Activated T-helper 17 cell treated with anti-CD3 and anti-CD28 coated beads, Interleukin-2, amount 50 U/mL, for 72 hours (primary cell): ENCODE measurements around the gene ARMC8. TPM values are rescaled to one million over a fixed set of nuclear protein-coding genes. Genes with fewer than 3 reads are reported as not detected.

Experiments
- ATAC-seq: fragments of 150-1000 bp; cut with Tn5 transposase; replicated peaks from 2 replicates; pipeline ENCODE4 v1.10.0; 2021; ENCODE audit warnings: mild to moderate bottlenecking, moderate library complexity
- H3K27ac Mint-ChIP-seq: one replicate; pipeline ENCODE4 v1.8.0; 2022; ENCODE audit warnings: mixed read lengths
- H3K27me3 Mint-ChIP-seq: one replicate; pipeline ENCODE4 v1.8.0; 2022; ENCODE audit warnings: mixed read lengths
- H3K36me3 Mint-ChIP-seq: one replicate; pipeline ENCODE4 v1.8.0; 2022; ENCODE audit warnings: low read depth, mild to moderate bottlenecking, mixed read lengths
- H3K4me1 Mint-ChIP-seq: one replicate; pipeline ENCODE4 v1.8.0; 2022; ENCODE audit warnings: mixed read lengths
- H3K4me3 Mint-ChIP-seq: one replicate; pipeline ENCODE4 v1.8.0; 2022; ENCODE audit warnings: mild to moderate bottlenecking, mixed read lengths
- H3K9me3 Mint-ChIP-seq: one replicate; pipeline ENCODE4 v1.8.0; 2022; ENCODE audit warnings: mixed read lengths
- total RNA-seq, 2 donors: library from RNA; stranded (reverse); gene quantifications; one replicate each; pipeline ENCODE4 v1.2.3, GENCODE V29; 2022

The ARMC8 gene
- total RNA-seq, 2 donors from 2014 or later: 30.0 to 39.7 TPM

- ATAC-seq: no peak
- no peaks in the 10 kb centered on the region for H3K36me3 Mint-ChIP-seq
- peak overlapping the region; percentile 90 for H3K27ac Mint-ChIP-seq
- H3K27me3 Mint-ChIP-seq: no peaks in the 10 kb centered on the region
- peak overlapping the region; percentile 90 for H3K4me3 Mint-ChIP-seq
- H3K9me3 Mint-ChIP-seq: no peaks in the 10 kb centered on the region
- peaks cover 32% of the 10 kb centered on the region for H3K4me1 Mint-ChIP-seq
Measured at GRCh38 chr3:138326866-138327595, 139.9 kb downstream of the ARMC8 start.

GRCh38 chr3:138327831-138328230 is 140.7 kb downstream of the ARMC8 start:
- Mint-ChIP-seq H3K4me3 (peak overlapping the region; percentile 90), H3K27me3 (no peaks in the 10 kb centered on the region), H3K9me3 (no peaks in the 10 kb centered on the region), H3K27ac (peak overlapping the region; percentile 90), H3K36me3 (no peaks in the 10 kb centered on the region), H3K4me1 (peaks cover 27% of the 10 kb centered on the region)
- ATAC-seq: peak; percentile 56

GRCh38 chr3:138328341-138328740 is 141.2 kb downstream of the ARMC8 start:
- H3K9me3 Mint-ChIP-seq: no peaks in the 10 kb centered on the region
- no peaks in the 10 kb centered on the region for H3K36me3 Mint-ChIP-seq
- H3K4me3 Mint-ChIP-seq: peak overlapping the region; percentile 90
- peaks cover 27% of the 10 kb centered on the region for H3K4me1 Mint-ChIP-seq
- no peak for ATAC-seq
- no peaks in the 10 kb centered on the region for H3K27me3 Mint-ChIP-seq
- H3K27ac Mint-ChIP-seq: peak overlapping the region; percentile 90

- Mint-ChIP-seq H3K27ac (peak within 1 kb of the TSS; percentile 90), H3K4me3 (peak within 1 kb of the TSS; percentile 90), H3K9me3 (no peaks in the 10 kb centered on the region), H3K27me3 (no peaks in the 10 kb centered on the region), H3K36me3 (no peaks in the 10 kb centered on the region), H3K4me1 (peaks cover 27% of the 10 kb centered on the region)
- ATAC-seq: peak; percentile 87
Measured at GRCh38 chr3:138329127-138329983, 142.3 kb downstream of the ARMC8 start, which contains the start of gene NME9. Gene NME9, minus strand, starts transcription at chr3:138329851. Its CDS starts 516 bp downstream, at chr3:138329335.

- ATAC-seq: no peak
- Mint-ChIP-seq H3K4me1 (peaks cover 23% of the 10 kb centered on the region), H3K27ac (peak overlapping the region; percentile 90), H3K9me3 (no peaks in the 10 kb centered on the region), H3K4me3 (peak overlapping the region; percentile 90), H3K36me3 (no peaks in the 10 kb centered on the region), H3K27me3 (no peaks in the 10 kb centered on the region)
Measured at GRCh38 chr3:138329984-138330293, 142.8 kb downstream of the ARMC8 start.

GRCh38 chr3:138331143-138331894 is 144.2 kb downstream of the ARMC8 start:
- H3K4me3 Mint-ChIP-seq: no peak overlapping the region
- no peaks in the 10 kb centered on the region for H3K9me3 Mint-ChIP-seq
- ATAC-seq: no peak
- no peaks in the 10 kb centered on the region for H3K27me3 Mint-ChIP-seq
- no peak overlapping the region for H3K27ac Mint-ChIP-seq
- H3K4me1 Mint-ChIP-seq: peaks cover 23% of the 10 kb centered on the region
- H3K36me3 Mint-ChIP-seq: no peaks in the 10 kb centered on the region

GRCh38 chr3:138332472-138333073 is 145.5 kb downstream of the ARMC8 start:
- Mint-ChIP-seq H3K4me3 (no peak overlapping the region), H3K27me3 (no peaks in the 10 kb centered on the region), H3K4me1 (peaks cover 22% of the 10 kb centered on the region), H3K9me3 (no peaks in the 10 kb centered on the region), H3K36me3 (no peaks in the 10 kb centered on the region), H3K27ac (peak overlapping the region; percentile 17)
- ATAC-seq: no peak

GRCh38 chr3:138334608-138335007 is 147.5 kb downstream of the ARMC8 start:
- no peaks in the 10 kb centered on the region for H3K27me3 Mint-ChIP-seq
- ATAC-seq: no peak
- peaks cover 11% of the 10 kb centered on the region for H3K4me1 Mint-ChIP-seq
- no peaks in the 10 kb centered on the region for H3K36me3 Mint-ChIP-seq
- H3K27ac Mint-ChIP-seq: no peak overlapping the region
- no peaks in the 10 kb centered on the region for H3K9me3 Mint-ChIP-seq
- no peak overlapping the region for H3K4me3 Mint-ChIP-seq

- Mint-ChIP-seq H3K4me1 (no peaks in the 10 kb centered on the region), H3K4me3 (no peak overlapping the region), H3K36me3 (no peaks in the 10 kb centered on the region), H3K27ac (no peak overlapping the region), H3K9me3 (no peaks in the 10 kb centered on the region), H3K27me3 (no peaks in the 10 kb centered on the region)
- no peak for ATAC-seq
Measured at GRCh38 chr3:138336454-138336999, 149.4 kb downstream of the ARMC8 start.

- Mint-ChIP-seq H3K36me3 (no peaks in the 10 kb centered on the region), H3K9me3 (no peaks in the 10 kb centered on the region), H3K27me3 (no peaks in the 10 kb centered on the region), H3K4me1 (no peaks in the 10 kb centered on the region), H3K27ac (no peak overlapping the region), H3K4me3 (no peak overlapping the region)
- no peak for ATAC-seq
Measured at GRCh38 chr3:138338244-138338643, 151.1 kb downstream of the ARMC8 start.

- no peak overlapping the region for H3K4me3 Mint-ChIP-seq
- H3K9me3 Mint-ChIP-seq: no peaks in the 10 kb centered on the region
- no peaks in the 10 kb centered on the region for H3K36me3 Mint-ChIP-seq
- H3K4me1 Mint-ChIP-seq: no peaks in the 10 kb centered on the region
- H3K27ac Mint-ChIP-seq: no peak overlapping the region
- ATAC-seq: no peak
- H3K27me3 Mint-ChIP-seq: no peaks in the 10 kb centered on the region
Measured at GRCh38 chr3:138338811-138339210, 151.7 kb downstream of the ARMC8 start.

GRCh38 chr3:138340511-138340910 is 153.4 kb downstream of the ARMC8 start:
- H3K4me3 Mint-ChIP-seq: no peak overlapping the region

GRCh38 chr3:138344754-138345153 is 157.7 kb downstream of the ARMC8 start:
- no peak for ATAC-seq
- Mint-ChIP-seq H3K9me3 (peaks cover 3% of the 10 kb centered on the region), H3K4me1 (no peaks in the 10 kb centered on the region), H3K27ac (no peak overlapping the region), H3K4me3 (no peak overlapping the region), H3K36me3 (peaks cover 5% of the 10 kb centered on the region), H3K27me3 (peaks cover 22% of the 10 kb centered on the region)

More at GRCh38 chr3:138340511-138340910, 153.4 kb downstream of the ARMC8 start:
- Mint-ChIP-seq H3K9me3 (no peaks in the 10 kb centered on the region), H3K27ac (no peak overlapping the region), H3K36me3 (no peaks in the 10 kb centered on the region), H3K27me3 (no peaks in the 10 kb centered on the region), H3K4me1 (no peaks in the 10 kb centered on the region)
- ATAC-seq: no peak
